PC-3 (cell line): ENCODE data around the gene MTRFR.

ENCODE experiments used
- EZH2phosphoT487 ChIP-seq: fragments of 300-600 bp; sonication (generic); IDR thresholded peaks from 2 replicates; pipeline ENCODE4 v1.6.1; 2018; ENCODE audit warnings: mild to moderate bottlenecking, antibody characterized with exemption, low read length, borderline replicate concordance
- TF ChIP-seq, protein P1 (sequence below): fragments of 300-600 bp; sonication (generic); conservative IDR thresholded peaks from 2 replicates; pipeline ENCODE4 v1.5.1; 2017; ENCODE audit warnings: antibody characterized with exemption, low read depth, mild to moderate bottlenecking, low read length

GRCh38 chr12:123263196-123263817 is 30.1 kb downstream of the MTRFR start:
- TF ChIP-seq, protein P1, sequence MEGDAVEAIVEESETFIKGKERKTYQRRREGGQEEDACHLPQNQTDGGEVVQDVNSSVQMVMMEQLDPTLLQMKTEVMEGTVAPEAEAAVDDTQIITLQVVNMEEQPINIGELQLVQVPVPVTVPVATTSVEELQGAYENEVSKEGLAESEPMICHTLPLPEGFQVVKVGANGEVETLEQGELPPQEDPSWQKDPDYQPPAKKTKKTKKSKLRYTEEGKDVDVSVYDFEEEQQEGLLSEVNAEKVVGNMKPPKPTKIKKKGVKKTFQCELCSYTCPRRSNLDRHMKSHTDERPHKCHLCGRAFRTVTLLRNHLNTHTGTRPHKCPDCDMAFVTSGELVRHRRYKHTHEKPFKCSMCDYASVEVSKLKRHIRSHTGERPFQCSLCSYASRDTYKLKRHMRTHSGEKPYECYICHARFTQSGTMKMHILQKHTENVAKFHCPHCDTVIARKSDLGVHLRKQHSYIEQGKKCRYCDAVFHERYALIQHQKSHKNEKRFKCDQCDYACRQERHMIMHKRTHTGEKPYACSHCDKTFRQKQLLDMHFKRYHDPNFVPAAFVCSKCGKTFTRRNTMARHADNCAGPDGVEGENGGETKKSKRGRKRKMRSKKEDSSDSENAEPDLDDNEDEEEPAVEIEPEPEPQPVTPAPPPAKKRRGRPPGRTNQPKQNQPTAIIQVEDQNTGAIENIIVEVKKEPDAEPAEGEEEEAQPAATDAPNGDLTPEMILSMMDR = no peak
- no peak for TF ChIP-seq EZH2phosphoT487
